Lung (tissue), 12 donors: ENCODE data around the gene MBIP. TPM values are rescaled to one million over a fixed set of nuclear protein-coding genes. Genes with fewer than 3 reads are reported as not detected.

ENCODE experiments used
- ATAC-seq: fragments of 200-7000 bp; cut with Tn5 transposase; one replicate; pipeline ENCODE4 v1.9.1; 2020; ENCODE audit warnings: moderate number of reproducible peaks; ENCODE audit not compliant: insufficient read depth, low FRiP score
- DNase-seq, 3 donors: peaks; one replicate each; pipeline ENCODE4 v3.0.0-alpha.2; 2013 to 2017
- H3K27ac ChIP-seq, 2 donors: one replicate each; pipeline ENCODE4 v1.5.1; 2013; ENCODE audit warnings: mild to moderate bottlenecking in 2 of 2, moderate library complexity in 2 of 2, control low read depth in 1 of 2, inconsistent platforms in 1 of 2, low read depth in 1 of 2, low read length in 1 of 2
- H3K27me3 ChIP-seq, 3 donors: one replicate each; pipeline ENCODE4 v1.5.1; 2013; ENCODE audit warnings: low read length in 2 of 3; ENCODE audit not compliant: control insufficient read depth in 3 of 3, insufficient read depth in 3 of 3
- H3K36me3 ChIP-seq, 4 donors: one replicate each; pipeline ENCODE4 v1.5.1; 2013; ENCODE audit warnings: low read length in 4 of 4, mild to moderate bottlenecking in 1 of 4, moderate library complexity in 1 of 4; ENCODE audit not compliant: control insufficient read depth in 4 of 4, insufficient read depth in 4 of 4
- H3K4me1 ChIP-seq, 5 donors: one replicate each; pipeline ENCODE4 v1.5.1; 2013; ENCODE audit warnings: low read length in 5 of 5, mild to moderate bottlenecking in 2 of 5, moderate library complexity in 1 of 5; ENCODE audit not compliant: control insufficient read depth in 5 of 5, insufficient read depth in 5 of 5
- H3K4me3 ChIP-seq: one replicate; pipeline ENCODE4 v1.5.1; 2013; ENCODE audit warnings: mild to moderate bottlenecking, control low read depth, moderate library complexity
- H3K9ac ChIP-seq, 2 donors: one replicate each; pipeline ENCODE4 v1.5.1; 2013; ENCODE audit warnings: low read length in 2 of 2, control low read depth in 1 of 2; ENCODE audit not compliant: insufficient read depth in 1 of 2
- H3K9me3 ChIP-seq, 4 donors: one replicate each; pipeline ENCODE4 v1.5.1; 2013; ENCODE audit warnings: low read length in 3 of 4, mild to moderate bottlenecking in 1 of 4, moderate library complexity in 1 of 4; ENCODE audit not compliant: control insufficient read depth in 4 of 4, insufficient read depth in 3 of 4
- CTCF ChIP-seq: IDR thresholded peaks from 2 replicates; pipeline ENCODE4 v1.5.1; 2012; ENCODE audit warnings: mild to moderate bottlenecking; ENCODE audit errors: control extremely low read depth, extremely low read depth
- WGBS, 2 donors: extraction: QIAGEN DNeasy Blood & Tissue Kit; methylation state at CpG; one replicate each; pipeline ENCODE4 v1.1.7; 2013; 5-methylcytosine and 5-hydroxymethylcytosine counted together
- polyA plus RNA-seq, 2 donors: library from polyadenylated mRNA; stranded (reverse); fragments of 200-250 nt; gene quantifications; one replicate each; pipeline ENCODE4 v1.2.1, GENCODE V29; 2013
- total RNA-seq, 2 donors: library from RNA; depleted of rRNA in 1 of 2; stranded (reverse); fragments of >200 nt in 1 of 2; gene quantifications; one replicate each; pipeline ENCODE4 v1.2.1, GENCODE V29; 2014 to 2021
- donor health status: control.
- donor health status: control.
- donor health status: Bipolar disorder and iron deficiency.
- donor health status: healthy.
- donor health status: DM: yes; HTN: yes; CAD: no.

The MBIP gene
- total and polyA plus RNA-seq, 4 donors, result 32.5 to 484 (median 84.3) TPM

- Histone ChIP-seq H3K9me3 (no peaks in the 10 kb centered on the region), H3K9ac (no peak overlapping the region), H3K27ac (no peak overlapping the region), H3K4me3 (no peak overlapping the region), H3K36me3 (peaks cover 10 to 61% (median 31%) of the 10 kb centered on the region in 4 donors), H3K27me3 (no peaks in the 10 kb centered on the region), H3K4me1 (peaks cover 0 to 2% (median 0%) of the 10 kb centered on the region in 5 donors)
- 81 to 89% methylated on average over 2 of the region's 2 CpGs for WGBS, 2 donors
- no peak for ATAC-seq
- no peak for TF ChIP-seq CTCF
- no peak for DNase-seq
These were observed 13.6 kb downstream of the MBIP start for GRCh38 chr14:36306836-36307235.

- H3K4me3 ChIP-seq, result no peak overlapping the region
- H3K27ac ChIP-seq, result no peak overlapping the region
- ATAC-seq, result no peak
- no peak for DNase-seq
- no peak for TF ChIP-seq CTCF
- H3K36me3 ChIP-seq, result peaks cover 8 to 52% (median 25%) of the 10 kb centered on the region in 4 donors
- peaks cover 0 to 2% (median 0%) of the 10 kb centered on the region in 5 donors for H3K4me1 ChIP-seq
- no peaks in the 10 kb centered on the region for H3K27me3 ChIP-seq
- no peak overlapping the region for H3K9ac ChIP-seq
- H3K9me3 ChIP-seq, result no peaks in the 10 kb centered on the region
These were observed 15.5 kb downstream of the MBIP start for GRCh38 chr14:36304895-36305294.

GRCh38 chr14:36303960-36304359, 16.5 kb downstream of the MBIP start:
- no peak overlapping the region for H3K4me3 ChIP-seq
- DNase-seq, result no peak
- no peak overlapping the region for H3K9ac ChIP-seq
- no peak for ATAC-seq
- no peak overlapping the region for H3K27ac ChIP-seq
- H3K27me3 ChIP-seq, result no peaks in the 10 kb centered on the region
- 63 to 80% methylated on average over 4 of the region's 4 CpGs for WGBS, 2 donors
- no peak for TF ChIP-seq CTCF
- no peaks in the 10 kb centered on the region for H3K9me3 ChIP-seq
- peaks cover 6 to 49% (median 17%) of the 10 kb centered on the region in 4 donors for H3K36me3 ChIP-seq
- peaks cover 0 to 2% (median 0%) of the 10 kb centered on the region in 5 donors for H3K4me1 ChIP-seq

- ATAC-seq, result no peak
- no peak overlapping the region for H3K4me3 ChIP-seq
- H3K36me3 ChIP-seq, result peaks cover 6 to 50% (median 19%) of the 10 kb centered on the region in 4 donors
- DNase-seq, result no peak
- H3K4me1 ChIP-seq, result peaks cover 0 to 2% (median 0%) of the 10 kb centered on the region in 5 donors
- no peaks in the 10 kb centered on the region for H3K9me3 ChIP-seq
- H3K27me3 ChIP-seq, result no peaks in the 10 kb centered on the region
- no peak overlapping the region for H3K9ac ChIP-seq
- WGBS, 2 donors, result 69 to 82% methylated on average over 2 of the region's 2 CpGs
- TF ChIP-seq CTCF, result no peak
- no peak overlapping the region for H3K27ac ChIP-seq
These were observed 17.6 kb downstream of the MBIP start for GRCh38 chr14:36302823-36303222.
